ENCODE measurements around the gene FMNL2. TPM values are rescaled to one million over a fixed set of nuclear protein-coding genes. Genes with fewer than 3 reads are reported as not detected.

FMNL2 gene
- total and polyA plus RNA-seq, 8 donors: 7.8 to 100.0 (median 36.5) TPM

GRCh38 chr2:152454960-152455359, 120.0 kb downstream of the FMNL2 start:
- WGBS, 5 donors: 24 to 38% (median 29%) methylated on average over 1 of the region's 1 CpG
- no peak for TF ChIP-seq POLR2A (IDR thresholded peaks at IDR 0.05)
- no peaks in the 10 kb centered on the region for H3K27me3 ChIP-seq
- no peak overlapping the region for H3K27ac ChIP-seq
- H3K36me3 ChIP-seq: no peaks in the 10 kb centered on the region
- H3K4me1 ChIP-seq: peaks cover 0 to 16% (median 3%) of the 10 kb centered on the region in 4 donors
- no peak overlapping the region for H3K4me3 ChIP-seq
- no peak for DNase-seq
- intact Hi-C loops (cut with DNase I; ENCODE audit: low total_unique reads): no loop called here
- H3K9me3 ChIP-seq: no peaks in the 10 kb centered on the region

- no peak for TF ChIP-seq POLR2A (IDR thresholded peaks at IDR 0.05)
- no peak for TF ChIP-seq CTCF (IDR thresholded peaks at IDR 0.05)
- TF ChIP-seq EP300 (IDR thresholded peaks at IDR 0.05): no peak
- no peak for TF ChIP-seq POLR2AphosphoS5 (IDR thresholded peaks at IDR 0.05)
- peaks cover 0 to 16% (median 3%) of the 10 kb centered on the region in 4 donors for H3K4me1 ChIP-seq
- DNase-seq: no peak
- H3K27me3 ChIP-seq: no peaks in the 10 kb centered on the region
- WGBS, 5 donors: 93 to 96% (median 95%) methylated on average over 6 of the region's 6 CpGs
- H3K36me3 ChIP-seq: no peaks in the 10 kb centered on the region
- intact Hi-C loops (cut with DNase I; ENCODE audit: low total_unique reads): no loop called here
- no peak overlapping the region for H3K27ac ChIP-seq
- H3K4me3 ChIP-seq: no peak overlapping the region
- no peaks in the 10 kb centered on the region for H3K9me3 ChIP-seq
These were observed 120.8 kb downstream of the FMNL2 start for GRCh38 chr2:152455738-152456137.

- intact Hi-C loops (cut with DNase I; ENCODE audit: low total_unique reads): no loop called here
- TF ChIP-seq CTCF (IDR thresholded peaks at IDR 0.05): no peak
- no peak for TF ChIP-seq EP300 (IDR thresholded peaks at IDR 0.05)
- TF ChIP-seq POLR2A (IDR thresholded peaks at IDR 0.05): no peak
- Histone ChIP-seq H3K4me3 (no peak overlapping the region), H3K36me3 (no peaks in the 10 kb centered on the region), H3K27ac (no peak overlapping the region), H3K27me3 (no peaks in the 10 kb centered on the region), H3K4me1 (peaks cover 0 to 16% (median 3%) of the 10 kb centered on the region in 4 donors), H3K9me3 (no peaks in the 10 kb centered on the region)
- DNase-seq: no peak
- WGBS, 5 donors: 90 to 98% (median 93%) methylated on average over 3 of the region's 3 CpGs
These were observed 121.3 kb downstream of the FMNL2 start for GRCh38 chr2:152456262-152456661.

- no peak for DNase-seq
- Histone ChIP-seq H3K36me3 (no peaks in the 10 kb centered on the region), H3K9me3 (no peaks in the 10 kb centered on the region), H3K4me1 (peaks cover 0 to 12% (median 3%) of the 10 kb centered on the region in 4 donors), H3K27me3 (no peaks in the 10 kb centered on the region), H3K4me3 (no peak overlapping the region), H3K27ac (no peak overlapping the region)
- no peak for TF ChIP-seq CTCF (IDR thresholded peaks at IDR 0.05)
- TF ChIP-seq POLR2AphosphoS5 (IDR thresholded peaks at IDR 0.05): no peak
- no peak for TF ChIP-seq POLR2A (IDR thresholded peaks at IDR 0.05)
- intact Hi-C loops (cut with DNase I; ENCODE audit: low total_unique reads): no loop called here
- 76 to 93% (median 89%) methylated on average over 5 of the region's 5 CpGs for WGBS, 5 donors
These were observed 123.5 kb downstream of the FMNL2 start for GRCh38 chr2:152458441-152458940.

- Histone ChIP-seq H3K4me1 (peaks cover 0 to 8% (median 3%) of the 10 kb centered on the region in 4 donors), H3K27ac (no peak overlapping the region), H3K27me3 (no peaks in the 10 kb centered on the region), H3K36me3 (no peaks in the 10 kb centered on the region), H3K4me3 (no peak overlapping the region), H3K9me3 (no peaks in the 10 kb centered on the region)
- WGBS, 5 donors: 90 to 98% (median 94%) methylated on average over 2 of the region's 2 CpGs
- TF ChIP-seq CTCF (IDR thresholded peaks at IDR 0.05): no peak
- TF ChIP-seq POLR2A (IDR thresholded peaks at IDR 0.05): no peak
- TF ChIP-seq EP300 (IDR thresholded peaks at IDR 0.05): no peak
- no peak for TF ChIP-seq POLR2AphosphoS5 (IDR thresholded peaks at IDR 0.05)
- DNase-seq: no peak
- intact Hi-C loops (cut with DNase I; ENCODE audit: low total_unique reads): no loop called here
These were observed 124.1 kb downstream of the FMNL2 start for GRCh38 chr2:152459091-152459490.

Measured in stomach (tissue), 9 donors.